ENCODE results near the gene TDRD7.

DNA sequence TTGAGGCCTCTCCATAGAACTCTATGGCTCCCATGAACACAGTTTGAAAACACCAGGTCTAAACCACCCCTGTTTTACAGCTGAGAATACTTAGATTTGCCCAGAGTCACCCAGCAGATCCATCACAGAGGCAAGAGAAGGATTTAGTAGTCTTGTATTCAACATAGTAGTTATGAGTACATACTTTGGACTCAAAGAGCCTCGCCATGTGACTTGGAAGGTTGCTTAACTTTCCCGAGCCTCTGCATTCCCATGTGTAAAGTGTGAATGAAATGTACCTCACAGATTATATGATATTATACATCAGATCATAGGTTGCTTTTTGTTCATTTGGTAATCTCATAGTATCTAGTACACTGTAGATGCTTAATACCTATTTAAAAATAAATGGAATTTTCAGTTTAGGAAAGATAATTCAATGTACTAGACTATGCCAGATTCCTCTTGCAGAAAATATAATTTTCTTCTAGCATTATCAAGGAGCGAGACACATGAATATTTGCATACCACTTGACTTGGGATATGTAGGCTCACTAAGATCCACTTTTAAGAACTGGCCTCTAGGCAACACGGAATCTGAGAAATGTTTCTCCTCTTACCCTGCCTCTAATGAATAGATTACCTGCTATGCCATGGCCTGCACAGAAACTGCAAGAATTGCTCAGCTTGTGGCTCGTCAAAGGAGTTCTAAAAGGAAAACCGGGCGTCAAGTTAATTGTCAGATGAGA is 18.6 kb downstream of the TDRD7 start:
- TF ChIP-seq SNAI1 (CRISPR knock-in tag; IDR thresholded peaks at IDR 0.05; ENCODE audit: borderline replicate concordance) (no peak), TAF15 (IDR thresholded peaks at IDR 0.05; ENCODE audit: low read depth, low read length, poor library complexity, severe bottlenecking) (no peak), NR2C2 (CRISPR knock-in tag; IDR thresholded peaks at IDR 0.05; ENCODE audit: borderline replicate concordance) (no peak), NFE2L1 (CRISPR knock-in tag; IDR thresholded peaks at IDR 0.05; ENCODE audit: borderline replicate concordance) (no peak)
- TF ChIP-seq, protein P1, sequence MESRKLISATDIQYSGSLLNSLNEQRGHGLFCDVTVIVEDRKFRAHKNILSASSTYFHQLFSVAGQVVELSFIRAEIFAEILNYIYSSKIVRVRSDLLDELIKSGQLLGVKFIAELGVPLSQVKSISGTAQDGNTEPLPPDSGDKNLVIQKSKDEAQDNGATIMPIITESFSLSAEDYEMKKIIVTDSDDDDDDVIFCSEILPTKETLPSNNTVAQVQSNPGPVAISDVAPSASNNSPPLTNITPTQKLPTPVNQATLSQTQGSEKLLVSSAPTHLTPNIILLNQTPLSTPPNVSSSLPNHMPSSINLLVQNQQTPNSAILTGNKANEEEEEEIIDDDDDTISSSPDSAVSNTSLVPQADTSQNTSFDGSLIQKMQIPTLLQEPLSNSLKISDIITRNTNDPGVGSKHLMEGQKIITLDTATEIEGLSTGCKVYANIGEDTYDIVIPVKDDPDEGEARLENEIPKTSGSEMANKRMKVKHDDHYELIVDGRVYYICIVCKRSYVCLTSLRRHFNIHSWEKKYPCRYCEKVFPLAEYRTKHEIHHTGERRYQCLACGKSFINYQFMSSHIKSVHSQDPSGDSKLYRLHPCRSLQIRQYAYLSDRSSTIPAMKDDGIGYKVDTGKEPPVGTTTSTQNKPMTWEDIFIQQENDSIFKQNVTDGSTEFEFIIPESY (CRISPR knock-in tag; IDR thresholded peaks at IDR 0.05) = no peak
- TF ChIP-seq, protein P2, sequence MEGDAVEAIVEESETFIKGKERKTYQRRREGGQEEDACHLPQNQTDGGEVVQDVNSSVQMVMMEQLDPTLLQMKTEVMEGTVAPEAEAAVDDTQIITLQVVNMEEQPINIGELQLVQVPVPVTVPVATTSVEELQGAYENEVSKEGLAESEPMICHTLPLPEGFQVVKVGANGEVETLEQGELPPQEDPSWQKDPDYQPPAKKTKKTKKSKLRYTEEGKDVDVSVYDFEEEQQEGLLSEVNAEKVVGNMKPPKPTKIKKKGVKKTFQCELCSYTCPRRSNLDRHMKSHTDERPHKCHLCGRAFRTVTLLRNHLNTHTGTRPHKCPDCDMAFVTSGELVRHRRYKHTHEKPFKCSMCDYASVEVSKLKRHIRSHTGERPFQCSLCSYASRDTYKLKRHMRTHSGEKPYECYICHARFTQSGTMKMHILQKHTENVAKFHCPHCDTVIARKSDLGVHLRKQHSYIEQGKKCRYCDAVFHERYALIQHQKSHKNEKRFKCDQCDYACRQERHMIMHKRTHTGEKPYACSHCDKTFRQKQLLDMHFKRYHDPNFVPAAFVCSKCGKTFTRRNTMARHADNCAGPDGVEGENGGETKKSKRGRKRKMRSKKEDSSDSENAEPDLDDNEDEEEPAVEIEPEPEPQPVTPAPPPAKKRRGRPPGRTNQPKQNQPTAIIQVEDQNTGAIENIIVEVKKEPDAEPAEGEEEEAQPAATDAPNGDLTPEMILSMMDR (CRISPR knock-in tag; IDR thresholded peaks at IDR 0.05) = no peak

Data from HepG2 (cell line).